Testis (tissue), 5 donors: ENCODE data around the gene TBX5. TPM values are rescaled to one million over a fixed set of nuclear protein-coding genes. Genes with fewer than 3 reads are reported as not detected.

ENCODE experiments used
- DNase-seq: peaks from one replicate; pipeline ENCODE4 v3.0.0-alpha.2; 2019
- H3K27ac ChIP-seq, 2 donors: fragments of 200-600 bp; sonication (generic); one replicate each; pipeline ENCODE4 v1.5.1; 2019
- H3K27me3 ChIP-seq: fragments of 200-600 bp; sonication (generic); one replicate; pipeline ENCODE4 v1.5.1; 2019
- H3K36me3 ChIP-seq: fragments of 200-600 bp; sonication (generic); one replicate; pipeline ENCODE4 v1.5.1; 2017; ENCODE audit warnings: low read depth; ENCODE audit errors: missing control alignments
- H3K4me1 ChIP-seq: fragments of 200-600 bp; sonication (generic); one replicate; pipeline ENCODE4 v1.5.1; 2019
- H3K4me3 ChIP-seq, 2 donors: fragments of 200-600 bp; sonication (generic); one replicate each; pipeline ENCODE4 v1.5.1; 2017 to 2019
- H3K9me3 ChIP-seq: fragments of 200-600 bp; sonication (generic); one replicate; pipeline ENCODE4 v1.5.1; 2017
- POLR2A ChIP-seq: fragments of 450-650 bp; IDR thresholded peaks from one replicate; pipeline ENCODE4 v1.6.1; 2017; ENCODE audit warnings: antibody characterized with exemption, mild to moderate bottlenecking, moderate library complexity
- WGBS, 2 donors: methylation state at CpG; one replicate each; pipeline ENCODE4 v1.1.5; 2018; 5-methylcytosine and 5-hydroxymethylcytosine counted together
- intact Hi-C: fragments of 100-400 bp; cut with DNase I; formaldehyde crosslinking; loops from one replicate; pipeline ENCODE4 v1.15.1; 2023; ENCODE audit warnings: low total_unique reads
- long read RNA-seq, 2 donors: transcript quantifications; one replicate each; lab custom pipeline, GENCODE V29; 2026
- polyA plus RNA-seq: library from polyadenylated mRNA; stranded (reverse); fragments of 350-450 nt; fragmentation: Illumina TruSeq; extraction: RNeasy Lipid Tissue Mini Kit (QIAGEN cat#74804); gene quantifications from one replicate; pipeline ENCODE4 v1.2.3, GENCODE V29; 2014; ENCODE audit warnings: low read depth, low replicate concordance; ENCODE audit not compliant: insufficient read depth
- total RNA-seq, 2 donors: library from RNA; depleted of rRNA; stranded (reverse); fragments of >200 nt; gene quantifications; one replicate each; pipeline ENCODE4 v1.2.3, GENCODE V29; 2016
- TF ChIP-seq, protein P1 (sequence below), 3 experiments: fragments of 450-650 bp in 2 of 3; fragments of 200-600 bp in 1 of 3; sonication (generic) in 1 of 3; IDR thresholded peaks; one replicate each; pipeline ENCODE4 v1.5.1; 2016 to 2019; ENCODE audit warnings: antibody characterized with exemption in 3 of 3, mild to moderate bottlenecking in 2 of 3, moderate library complexity in 1 of 3

TBX5 gene
- total RNA-seq (under 1 TPM in 1 of 2 donors, not detected in 1; 0.12 TPM), polyA plus RNA-seq (0.62 TPM)
- long read RNA-seq, donor 1, result 0 reads
- long read RNA-seq, donor 2, result 0 reads

DNA sequence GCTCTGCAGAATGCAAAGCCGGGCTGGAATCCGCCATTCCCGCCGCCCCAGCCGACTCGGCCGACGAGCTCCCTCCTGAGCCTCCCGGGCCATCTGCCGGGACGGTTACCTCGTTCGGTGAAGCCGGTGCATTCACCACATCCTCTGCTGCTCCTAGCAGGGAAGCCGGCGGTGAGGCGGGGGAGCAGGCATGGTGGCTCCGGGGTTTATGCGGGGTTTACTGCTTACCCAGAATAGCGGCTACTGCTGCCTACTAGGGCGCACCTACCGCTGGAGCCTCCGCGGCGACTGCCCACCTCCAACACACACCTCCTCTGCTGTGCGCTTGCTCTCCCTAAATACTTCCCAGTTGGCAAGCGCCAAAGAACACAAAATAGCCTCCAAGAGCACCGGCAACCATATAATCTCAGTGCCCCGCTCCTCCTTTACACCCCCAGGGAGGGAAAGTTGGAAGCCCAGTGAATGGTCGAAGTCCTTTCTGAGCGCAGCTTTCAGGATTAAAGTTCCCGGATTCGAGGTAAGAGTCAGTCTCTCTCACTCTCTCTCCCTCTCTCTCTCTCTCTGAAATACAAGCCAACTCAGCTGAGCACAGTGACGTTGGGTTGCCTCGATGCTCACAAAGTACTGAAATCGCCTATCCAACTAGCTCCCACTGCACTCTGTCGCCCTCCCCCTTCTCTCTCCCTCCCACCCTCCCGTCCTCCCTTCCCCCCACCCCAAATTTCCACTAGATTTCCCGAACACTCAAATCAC, at the start of gene TBX5:
Gene TBX5 (minus strand): TSS at position 626 of the 753 bp plus-strand sequence. CDS start 2,246 bp downstream, outside the sequence.
- 1 to 2% methylated on average over 20 to 39 of the region's 39 CpGs for WGBS, 2 donors
- TF ChIP-seq POLR2A, result no peak
- TF ChIP-seq, protein P1, sequence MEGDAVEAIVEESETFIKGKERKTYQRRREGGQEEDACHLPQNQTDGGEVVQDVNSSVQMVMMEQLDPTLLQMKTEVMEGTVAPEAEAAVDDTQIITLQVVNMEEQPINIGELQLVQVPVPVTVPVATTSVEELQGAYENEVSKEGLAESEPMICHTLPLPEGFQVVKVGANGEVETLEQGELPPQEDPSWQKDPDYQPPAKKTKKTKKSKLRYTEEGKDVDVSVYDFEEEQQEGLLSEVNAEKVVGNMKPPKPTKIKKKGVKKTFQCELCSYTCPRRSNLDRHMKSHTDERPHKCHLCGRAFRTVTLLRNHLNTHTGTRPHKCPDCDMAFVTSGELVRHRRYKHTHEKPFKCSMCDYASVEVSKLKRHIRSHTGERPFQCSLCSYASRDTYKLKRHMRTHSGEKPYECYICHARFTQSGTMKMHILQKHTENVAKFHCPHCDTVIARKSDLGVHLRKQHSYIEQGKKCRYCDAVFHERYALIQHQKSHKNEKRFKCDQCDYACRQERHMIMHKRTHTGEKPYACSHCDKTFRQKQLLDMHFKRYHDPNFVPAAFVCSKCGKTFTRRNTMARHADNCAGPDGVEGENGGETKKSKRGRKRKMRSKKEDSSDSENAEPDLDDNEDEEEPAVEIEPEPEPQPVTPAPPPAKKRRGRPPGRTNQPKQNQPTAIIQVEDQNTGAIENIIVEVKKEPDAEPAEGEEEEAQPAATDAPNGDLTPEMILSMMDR (IDR thresholded peaks at IDR 0.05), result no peak
- peaks cover 3% of the 10 kb centered on the region for H3K4me1 ChIP-seq
- H3K27me3 ChIP-seq, result no peaks in the 10 kb centered on the region
- H3K27ac ChIP-seq, result no peak within 1 kb of the TSS
- intact Hi-C loops, result no loop called here
- H3K9me3 ChIP-seq, result no peaks in the 10 kb centered on the region
- no peaks in the 10 kb centered on the region for H3K36me3 ChIP-seq
- peak within 1 kb of the TSS in 1 of 2 donors; percentile 12 for H3K4me3 ChIP-seq
- no peak for DNase-seq

DNA sequence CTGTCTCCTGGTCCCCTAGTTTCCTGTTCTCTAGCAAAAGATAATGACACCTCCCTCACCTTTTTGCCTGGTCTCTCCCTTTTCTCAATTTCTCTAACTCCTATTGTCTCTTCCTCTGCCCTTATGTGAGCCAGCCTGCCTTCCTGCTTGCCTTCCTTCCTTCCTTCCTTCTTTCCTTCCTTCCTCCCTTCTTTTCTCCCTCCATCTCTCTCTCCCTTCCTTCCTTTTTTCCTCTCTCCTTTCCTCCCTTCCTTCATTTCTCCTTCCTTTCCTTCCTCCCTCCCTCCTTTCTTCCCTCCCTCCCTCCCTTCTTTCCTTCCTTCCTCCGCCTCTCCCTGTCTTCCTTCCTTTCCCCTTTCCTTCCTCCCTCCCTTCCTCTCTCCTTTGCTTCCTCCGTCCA, 45.7 kb upstream of the TBX5 start:
- TF ChIP-seq POLR2A, result no peak
- TF ChIP-seq, protein P1 (IDR thresholded peaks at IDR 0.05), result no peak
- 42 to 49% methylated on average over 2 of the region's 2 CpGs for WGBS, 2 donors
- Histone ChIP-seq H3K27me3 (no peaks in the 10 kb centered on the region), H3K9me3 (no peaks in the 10 kb centered on the region), H3K4me1 (no peaks in the 10 kb centered on the region), H3K36me3 (no peaks in the 10 kb centered on the region), H3K4me3 (no peak overlapping the region), H3K27ac (no peak overlapping the region)
- intact Hi-C loops, result no loop called here
- DNase-seq, result no peak

DNA sequence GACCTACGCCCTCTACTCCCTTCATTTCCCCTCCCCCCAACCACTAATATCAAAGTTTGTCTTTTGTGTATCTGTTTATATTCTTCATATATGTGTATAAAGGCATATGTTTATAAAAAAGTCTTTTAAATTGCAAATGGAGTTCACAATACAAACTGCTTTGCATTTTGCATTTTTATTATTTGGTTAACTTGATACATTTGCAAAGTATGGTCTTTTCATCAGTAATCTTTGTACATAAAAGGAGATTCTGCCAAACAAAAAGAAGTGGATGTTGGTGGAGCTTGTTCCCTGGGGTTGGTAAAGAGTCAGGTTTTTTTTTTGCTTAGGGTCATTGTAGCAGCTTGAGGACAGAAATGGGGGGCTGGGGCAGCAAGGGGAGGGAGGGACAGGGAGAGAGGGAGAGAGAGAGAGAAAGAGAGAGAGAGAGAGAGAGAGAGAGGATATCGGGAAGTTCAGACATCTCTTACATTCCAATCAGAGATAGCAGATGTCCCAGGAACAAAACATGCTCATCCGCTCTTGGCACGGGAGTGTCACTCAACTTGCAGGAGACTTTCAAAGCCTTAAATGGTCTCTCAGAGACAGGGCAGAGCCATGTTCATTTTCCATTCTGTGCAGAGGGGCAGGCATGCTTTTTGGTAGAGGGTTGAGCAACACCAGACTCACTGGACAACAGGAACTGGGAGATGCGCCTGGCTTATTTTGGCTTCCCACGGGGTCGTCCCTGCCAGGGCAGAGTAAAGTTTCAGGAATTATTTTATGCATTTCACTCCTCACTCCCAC, 44.8 kb upstream of the TBX5 start:
- no peaks in the 10 kb centered on the region for H3K9me3 ChIP-seq
- no peaks in the 10 kb centered on the region for H3K36me3 ChIP-seq
- TF ChIP-seq, protein P1 (IDR thresholded peaks at IDR 0.05), result no peak
- TF ChIP-seq POLR2A, result no peak
- intact Hi-C loops, result no loop called here
- H3K27ac ChIP-seq, result no peak overlapping the region
- H3K27me3 ChIP-seq, result no peaks in the 10 kb centered on the region
- no peak for DNase-seq
- no peaks in the 10 kb centered on the region for H3K4me1 ChIP-seq
- H3K4me3 ChIP-seq, result no peak overlapping the region
- WGBS, 2 donors, result 22 to 33% methylated on average over 7 of the region's 7 CpGs

DNA sequence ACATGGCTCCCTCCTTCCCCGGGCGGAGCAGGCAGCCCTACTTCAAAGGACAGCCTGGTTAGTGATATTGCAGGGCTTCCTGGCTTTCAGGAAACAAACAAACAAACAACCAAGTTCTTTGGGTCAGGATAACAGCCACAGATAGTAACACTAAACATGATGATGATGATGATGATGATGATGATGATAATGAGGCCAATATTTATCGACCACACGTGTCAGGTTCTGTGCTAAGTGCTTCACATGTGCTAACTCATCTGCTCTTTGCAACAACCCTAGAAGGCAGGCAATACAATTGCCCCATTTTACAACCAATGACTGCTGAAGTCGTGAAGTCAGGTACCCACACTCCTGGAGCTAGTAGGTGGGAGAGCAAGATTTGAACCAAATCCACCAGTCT, 44.1 kb upstream of the TBX5 start:
- Histone ChIP-seq H3K4me1 (no peaks in the 10 kb centered on the region), H3K36me3 (no peaks in the 10 kb centered on the region), H3K9me3 (no peaks in the 10 kb centered on the region), H3K27ac (no peak overlapping the region), H3K4me3 (no peak overlapping the region), H3K27me3 (no peaks in the 10 kb centered on the region)
- TF ChIP-seq, protein P1 (IDR thresholded peaks at IDR 0.05), result no peak
- no peak for TF ChIP-seq POLR2A
- no peak for DNase-seq
- intact Hi-C loops, result no loop called here
- WGBS, 2 donors, result 13 to 24% methylated on average over 5 of the region's 5 CpGs
